HCEC 1CT (cell line): Measurements from ENCODE around the gene MRPL32.
"Not testable (repeated sequence)": the region's sequence is repeated elsewhere in the genome, so short reads cannot be mapped to it uniquely, and the experiment has no call there.

Experiments used
- DNase-seq: peaks from one replicate; pipeline ENCODE4 v3.0.0-alpha.2; 2017

The MRPL32 gene

GRCh38 chr7:42931834-42932651 lies at the start of gene MRPL32, which contains the start of gene PSMA2:
TSS of gene MRPL32 (plus strand) at chr7:42932376. CDS start at chr7:42932387, 11 bp downstream.
TSS of gene PSMA2 (minus strand) at chr7:42932174. CDS start at chr7:42932158, 16 bp downstream.
- peak; percentile 99 for DNase-seq

- peak; percentile 6 for DNase-seq
Observed at GRCh38 chr7:42883950-42884349, 48.2 kb upstream of the MRPL32 start.

GRCh38 chr7:42885183-42885582 lies 47.0 kb upstream of the MRPL32 start:
- DNase-seq = not testable (repeated sequence)

GRCh38 chr7:42886129-42886528 lies 46.0 kb upstream of the MRPL32 start:
- peak; percentile 22 for DNase-seq

GRCh38 chr7:42886893-42887505 lies 45.2 kb upstream of the MRPL32 start:
- no peak for DNase-seq

- DNase-seq = no peak
Observed at GRCh38 chr7:42893346-42894240, 38.6 kb upstream of the MRPL32 start.

GRCh38 chr7:42900842-42901241 lies 31.3 kb upstream of the MRPL32 start:
- no peak for DNase-seq

GRCh38 chr7:42902331-42902730 lies 29.8 kb upstream of the MRPL32 start:
- no peak for DNase-seq

GRCh38 chr7:42906181-42906580 lies 26.0 kb upstream of the MRPL32 start:
- DNase-seq = no peak

GRCh38 chr7:42907316-42907715 lies 24.9 kb upstream of the MRPL32 start:
- DNase-seq = no peak

GRCh38 chr7:42910306-42910705 lies 21.9 kb upstream of the MRPL32 start:
- no peak for DNase-seq

GRCh38 chr7:42911454-42912447 lies 20.4 kb upstream of the MRPL32 start, which contains the start of gene C7orf25:
TSS of gene C7orf25 (minus strand) at chr7:42912070. CDS start at chr7:42910900, 1,170 bp downstream.
- peak; percentile 92 for DNase-seq

- DNase-seq = no peak
Observed at GRCh38 chr7:42913591-42913990, 18.6 kb upstream of the MRPL32 start.

- DNase-seq = no peak
Observed at GRCh38 chr7:42914009-42914408, 18.2 kb upstream of the MRPL32 start.

GRCh38 chr7:42914421-42915045 lies 17.6 kb upstream of the MRPL32 start:
- DNase-seq = peak; percentile 77

GRCh38 chr7:42915356-42915755 lies 16.8 kb upstream of the MRPL32 start:
- DNase-seq = peak; percentile 22

GRCh38 chr7:42922017-42922753 lies 10.0 kb upstream of the MRPL32 start:
- DNase-seq = no peak

GRCh38 chr7:42924223-42924838 lies 7.8 kb upstream of the MRPL32 start:
- no peak for DNase-seq

GRCh38 chr7:42925630-42926029 lies 6.5 kb upstream of the MRPL32 start:
- DNase-seq = no peak

- no peak for DNase-seq
Observed at GRCh38 chr7:42926204-42926603, 6.0 kb upstream of the MRPL32 start.
